Fibroblast of skin of left quadriceps (primary cell): ENCODE data around the gene NALCN.
A peak's percentile ranks its signal among the peaks of the same experiment; 100 is the strongest.

Experiments used
- DNase-seq, 2 experiments: peaks; one replicate each; pipeline ENCODE4 v3.0.0-alpha.2; 2013; ENCODE audit warnings: low read depth in 2 of 2

Gene NALCN

DNA sequence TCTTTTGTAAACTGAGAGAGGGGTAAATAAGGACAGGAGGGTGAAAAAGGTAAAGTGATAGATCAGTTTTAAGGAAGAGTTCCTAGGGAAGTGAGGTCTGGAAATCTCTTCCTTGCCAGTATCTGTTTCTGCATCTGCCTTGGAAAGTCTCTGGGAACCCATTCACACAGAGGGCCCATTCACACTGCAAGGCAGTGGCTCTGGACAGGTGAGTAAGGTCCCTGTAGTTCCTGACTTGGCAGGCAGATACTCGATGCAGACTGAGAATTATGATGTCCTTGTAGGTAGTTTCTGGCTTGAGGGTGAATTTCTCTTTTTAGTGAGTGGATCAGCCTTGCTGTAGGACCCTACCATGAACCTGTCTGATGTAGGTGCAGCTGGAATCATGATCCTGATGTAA, 293.3 kb downstream of the NALCN start:
- no peak for DNase-seq

- no peak for DNase-seq
These were observed 294.7 kb downstream of the NALCN start for GRCh38 chr13:101121608-101122007.

DNA sequence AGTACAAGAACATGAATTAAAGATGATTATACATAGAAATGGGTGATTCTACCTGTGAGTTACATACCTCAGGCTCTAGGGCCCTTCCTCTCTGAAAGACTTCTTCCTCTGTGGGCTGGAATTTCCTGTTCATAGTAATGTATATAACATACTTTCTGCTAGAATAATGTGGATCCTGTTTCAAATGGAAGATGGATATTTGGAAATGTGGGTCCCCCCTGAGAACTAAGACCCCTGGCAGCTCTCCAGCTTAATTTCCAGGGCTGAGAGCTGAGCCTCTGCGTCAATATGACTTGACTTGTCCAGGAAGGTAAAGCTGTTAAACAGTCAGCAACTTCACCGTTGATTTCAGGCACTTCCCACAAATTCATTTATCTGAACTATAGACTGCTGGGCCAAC, 296.3 kb downstream of the NALCN start:
- no peak for DNase-seq

- DNase-seq, result no peak
These were observed 299.5 kb downstream of the NALCN start for GRCh38 chr13:101116826-101117225.

DNA sequence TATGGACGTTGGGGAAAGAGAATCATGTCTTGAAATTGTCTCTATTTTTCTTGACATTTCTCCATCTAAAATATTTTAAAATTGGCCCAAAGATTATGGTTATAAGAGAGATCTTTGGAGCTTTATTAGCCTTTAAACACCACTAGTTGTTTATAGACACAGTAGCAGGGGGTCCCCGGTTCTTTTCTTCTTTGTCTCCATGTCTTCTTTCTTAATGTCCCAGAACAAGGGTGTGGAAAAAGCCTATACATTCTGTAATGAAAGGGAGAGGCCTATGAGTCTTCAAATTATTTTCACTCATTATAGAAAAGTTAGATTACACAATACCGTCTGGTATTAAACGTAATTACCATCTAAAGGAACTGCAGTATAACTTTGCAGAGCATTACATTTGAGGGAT, 300.0 kb downstream of the NALCN start:
- DNase-seq, result no peak

- DNase-seq, result no peak
These were observed 300.5 kb downstream of the NALCN start for GRCh38 chr13:101115762-101116171.

DNA sequence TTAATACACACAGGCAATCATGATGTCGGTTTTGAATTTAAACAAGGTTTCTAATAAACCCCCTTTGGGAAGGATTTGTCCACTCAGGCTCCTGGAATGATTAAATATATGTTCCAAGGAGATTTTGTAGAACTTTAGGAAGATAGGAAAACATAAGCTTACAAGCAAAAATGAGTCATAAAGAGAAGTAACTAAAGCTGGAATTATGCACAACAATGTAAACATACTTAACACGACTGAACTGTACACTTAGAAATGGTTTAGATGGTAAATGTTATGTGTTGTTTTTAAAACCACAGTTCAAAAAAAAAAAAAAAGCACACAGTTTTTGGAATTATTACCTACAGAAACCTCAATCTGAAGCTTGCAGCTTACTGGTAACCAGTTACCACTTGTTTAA, 304.4 kb downstream of the NALCN start:
- DNase-seq, result no peak

GRCh38 chr13:101109005-101109404, 307.3 kb downstream of the NALCN start:
- no peak for DNase-seq

DNA sequence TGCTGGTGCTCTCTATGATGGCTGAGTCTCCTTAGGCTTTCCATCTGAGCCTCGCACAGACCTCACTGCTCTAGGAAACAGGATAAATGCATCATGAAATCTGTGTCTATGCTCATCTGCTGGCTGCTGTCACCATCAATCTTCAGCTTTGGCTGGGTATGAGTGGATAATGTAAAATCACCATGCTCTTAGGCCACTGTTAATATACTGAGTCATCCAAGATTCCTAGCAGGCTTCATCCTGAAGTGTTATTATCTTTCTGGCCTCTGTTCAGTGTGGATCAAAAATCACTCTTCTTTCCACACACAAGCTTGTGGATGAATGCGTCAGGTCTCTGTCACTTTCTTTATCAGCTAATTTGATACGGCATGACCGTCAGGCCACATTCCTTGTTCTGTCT, 317.4 kb downstream of the NALCN start:
- DNase-seq, result no peak

DNA sequence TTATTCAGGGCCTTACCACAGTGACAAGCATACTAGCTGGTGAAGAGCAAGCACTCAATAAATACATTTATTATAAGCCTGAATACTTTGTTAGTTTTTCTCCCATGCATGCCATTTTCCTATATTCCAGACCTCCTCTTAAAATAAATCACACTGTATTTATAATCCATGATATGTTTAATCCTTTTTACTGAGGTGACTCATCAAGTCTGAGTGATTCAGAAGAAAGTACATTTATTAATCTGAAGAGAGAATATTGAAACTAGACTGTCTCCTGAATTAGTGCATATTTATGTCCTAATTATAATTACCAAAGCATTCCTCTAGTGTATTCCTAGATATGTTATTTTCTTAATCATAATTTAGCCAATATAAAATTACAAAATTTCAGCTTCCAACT, 323.3 kb downstream of the NALCN start:
- DNase-seq, result no peak

- no peak for DNase-seq
These were observed 326.0 kb downstream of the NALCN start for GRCh38 chr13:101090287-101090686.

- no peak for DNase-seq
These were observed 330.8 kb downstream of the NALCN start for GRCh38 chr13:101085551-101085950.

GRCh38 chr13:101082441-101082840, 333.9 kb downstream of the NALCN start:
- DNase-seq, result no peak

DNA sequence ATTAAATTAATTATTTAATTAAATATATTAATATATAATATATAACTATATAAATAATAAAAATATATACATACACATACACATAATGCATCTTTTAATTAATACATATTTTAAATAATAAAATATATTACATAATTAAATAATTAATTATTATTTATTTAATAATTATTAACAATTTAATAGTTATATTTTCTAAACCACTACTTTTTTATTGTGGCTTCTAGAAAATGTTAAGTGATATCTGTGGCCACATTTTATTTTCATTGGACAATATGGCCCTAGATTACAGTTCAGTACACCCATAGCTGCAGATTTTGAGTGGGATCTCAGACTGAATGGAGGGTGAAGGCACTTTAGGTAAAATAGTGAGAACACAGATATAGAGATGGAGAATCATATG, 335.7 kb downstream of the NALCN start:
- no peak for DNase-seq

- peak; percentile 59 to 62 for DNase-seq
These were observed 351.0 kb downstream of the NALCN start for GRCh38 chr13:101065329-101065728.

- no peak for DNase-seq
These were observed 356.5 kb downstream of the NALCN start for GRCh38 chr13:101059793-101060192.

DNA sequence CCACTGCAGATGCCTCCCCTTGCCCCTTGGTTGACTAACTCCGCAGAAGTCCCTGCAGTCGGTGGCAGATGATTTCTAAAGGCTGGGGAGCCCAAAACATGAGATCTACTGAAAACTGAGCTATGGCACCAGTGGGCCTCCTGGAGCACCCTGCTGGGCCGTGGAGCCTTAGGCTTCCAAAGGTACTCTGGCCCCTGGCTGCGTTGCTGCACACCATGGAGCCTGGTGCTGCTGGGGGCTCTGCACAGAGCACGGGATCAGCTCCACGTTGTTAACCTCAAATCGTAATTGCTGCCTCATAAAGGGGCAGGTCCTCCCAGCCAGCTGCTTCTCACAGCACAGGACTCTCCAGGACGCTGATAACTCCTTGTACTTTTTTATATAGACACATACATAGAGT, 357.5 kb downstream of the NALCN start:
- no peak for DNase-seq

- DNase-seq, result no peak
These were observed 362.8 kb downstream of the NALCN start for GRCh38 chr13:101053301-101054093.

- no peak for DNase-seq
These were observed 367.0 kb downstream of the NALCN start for GRCh38 chr13:101049166-101049850.

DNA sequence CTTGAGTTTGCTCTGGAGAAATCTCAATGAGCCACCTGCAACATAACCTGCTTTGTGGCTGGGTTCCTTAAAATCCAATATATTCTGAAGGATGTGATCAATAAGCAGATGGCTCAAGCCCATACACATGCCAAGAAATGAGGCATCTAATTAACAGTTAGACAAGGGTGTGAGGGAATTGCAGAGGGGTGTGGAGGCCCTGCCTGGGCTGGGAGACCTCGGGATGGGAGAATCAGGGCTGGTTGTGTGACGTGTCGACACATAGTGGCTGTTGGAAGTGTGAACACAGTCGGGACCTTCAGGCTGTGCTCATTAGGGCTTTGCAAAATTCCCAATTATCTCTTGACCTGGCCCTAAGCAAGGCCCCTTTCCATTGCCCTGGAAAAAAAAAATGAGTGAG, 379.8 kb downstream of the NALCN start:
- no peak for DNase-seq

- no peak for DNase-seq
These were observed 381.1 kb downstream of the NALCN start for GRCh38 chr13:101035119-101035620.

DNA sequence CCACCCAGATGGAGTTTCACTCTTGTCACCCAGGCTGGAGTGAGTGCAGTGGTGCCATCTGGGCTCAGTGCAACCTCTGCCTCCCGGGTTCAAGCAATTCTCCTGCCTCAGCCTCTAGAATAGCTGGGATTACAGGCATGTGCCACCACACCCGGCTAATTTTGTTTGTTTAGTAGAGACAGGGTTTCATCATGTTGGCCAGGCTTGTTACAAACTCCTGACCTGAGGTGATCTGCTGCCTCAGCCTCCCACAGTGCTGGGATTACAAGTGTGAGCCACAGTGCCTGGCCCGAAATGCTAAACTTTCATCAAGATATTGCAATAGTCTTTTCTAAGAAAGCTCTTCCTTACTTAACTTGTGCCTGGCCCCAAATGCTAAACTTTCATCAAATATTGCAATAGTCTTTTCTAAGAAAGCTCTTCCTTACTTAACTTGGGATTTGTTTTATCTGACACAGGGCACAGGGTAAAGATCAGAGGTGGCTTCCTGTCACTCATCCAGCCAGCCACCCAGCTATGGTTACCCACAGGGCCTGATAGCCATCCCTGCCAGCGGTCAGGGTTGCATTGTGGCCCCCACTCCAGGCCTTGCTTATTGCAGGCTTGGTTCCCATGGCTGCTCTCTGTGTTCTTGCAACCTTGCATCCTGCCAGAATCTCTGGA, 389.4 kb downstream of the NALCN start:
- DNase-seq, result no peak

- DNase-seq, result no peak
These were observed 390.0 kb downstream of the NALCN start for GRCh38 chr13:101026328-101026727.
